IMR-90 (cell line): ENCODE data around the gene NMRAL1. TPM values are rescaled to one million over a fixed set of nuclear protein-coding genes. Genes with fewer than 3 reads are reported as not detected.

Experiments
- ATAC-seq: fragments of 200-7000 bp; cut with Tn5 transposase; 2 replicates; pipeline ENCODE4 v1.9.1; 2020; ENCODE audit warnings: low read depth, mild to moderate bottlenecking, moderate library complexity
- BruUV-seq: library from RNA; stranded (reverse); fragments of 400-500 nt; replicated peaks from 2 replicates; lab custom pipeline; 2021; lab: Mats Ljungman, UMichigan
- CTCF ChIA-PET: fragments of 300-600 bp; formaldehyde crosslinking; extraction: SDS; loops from one replicate; lab custom pipeline; 2021; ENCODE audit warnings: antibody characterized with exemption; lab: Yijun Ruan, JAX
- POLR2A ChIA-PET: fragments of 300-600 bp; sonication (Branson Sonifier 250); formaldehyde crosslinking; loops from one replicate; lab custom pipeline; 2022; ENCODE audit warnings: antibody characterized with exemption; ENCODE audit not compliant: unreplicated experiment; lab: Charles Lee
- DNase-seq: peaks from one replicate; pipeline ENCODE4 v3.0.0; 2013
- H2AFZ ChIP-seq: replicated peaks from 2 replicates; pipeline ENCODE3; 2013; ENCODE audit warnings: low read length, mild to moderate bottlenecking; ENCODE audit not compliant: poor library complexity
- H2AK5ac ChIP-seq: 2 replicates; pipeline ENCODE4 v1.6.1; 2013; ENCODE audit warnings: low read depth, low read length, inconsistent platforms
- H2AK9ac ChIP-seq: replicated peaks from 2 replicates; pipeline ENCODE3; 2013; ENCODE audit warnings: mild to moderate bottlenecking, low read depth, low read length, moderate library complexity; ENCODE audit not compliant: poor library complexity
- H2BK120ac ChIP-seq: 2 replicates; pipeline ENCODE4 v1.6.1; 2013; ENCODE audit warnings: low read depth, low read length, inconsistent platforms
- H2BK15ac ChIP-seq: 3 replicates; pipeline ENCODE4 v1.6.1; 2013; ENCODE audit warnings: low read depth, low read length, inconsistent platforms
- H2BK20ac ChIP-seq: 2 replicates; pipeline ENCODE4 v1.6.1; 2013; ENCODE audit warnings: low read depth, mild to moderate bottlenecking, inconsistent platforms, low read length, moderate library complexity
- H2BK5ac ChIP-seq: 2 replicates; pipeline ENCODE4 v1.6.1; 2013; ENCODE audit warnings: mild to moderate bottlenecking, low read depth, low read length, inconsistent platforms; ENCODE audit not compliant: poor library complexity, severe bottlenecking
- H3K14ac ChIP-seq: replicated peaks from 2 replicates; pipeline ENCODE4 v1.6.1; 2013; ENCODE audit warnings: low read depth, low read length, inconsistent platforms
- H3K18ac ChIP-seq: 2 replicates; pipeline ENCODE4 v1.6.1; 2013; ENCODE audit warnings: low read depth, low read length, control low read depth
- H3K23ac ChIP-seq: 2 replicates; pipeline ENCODE4 v1.6.1; 2013; ENCODE audit warnings: low read depth, low read length, inconsistent platforms
- H3K27ac ChIP-seq: 2 replicates; pipeline ENCODE4 v1.5.1; 2013; ENCODE audit warnings: mild to moderate bottlenecking, control low read depth, low read length; ENCODE audit not compliant: insufficient read depth
- H3K27me3 ChIP-seq: 2 replicates; pipeline ENCODE4 v1.6.1; 2013; ENCODE audit warnings: low read length; ENCODE audit not compliant: control insufficient read depth, insufficient read depth
- H3K36me3 ChIP-seq: 2 replicates; pipeline ENCODE4 v1.6.1; 2013; ENCODE audit warnings: low read length, mixed read lengths; ENCODE audit not compliant: control insufficient read depth, insufficient read depth
- H3K4ac ChIP-seq: 2 replicates; pipeline ENCODE4 v1.6.1; 2013; ENCODE audit warnings: low read depth, low read length, inconsistent platforms
- H3K4me1 ChIP-seq: 2 replicates; pipeline ENCODE4 v1.6.1; 2013; ENCODE audit warnings: low read length, mixed read lengths; ENCODE audit not compliant: control insufficient read depth, insufficient read depth
- H3K4me2 ChIP-seq: 2 replicates; pipeline ENCODE4 v1.6.1; 2013; ENCODE audit warnings: low read depth, mild to moderate bottlenecking, control low read depth, low read length, moderate library complexity
- H3K4me3 ChIP-seq: 2 replicates; pipeline ENCODE4 v1.5.1; 2013; ENCODE audit warnings: low read depth, mild to moderate bottlenecking, control low read depth, low read length, moderate library complexity; ENCODE audit not compliant: insufficient read depth
- H3K56ac ChIP-seq: 2 replicates; pipeline ENCODE4 v1.6.1; 2013; ENCODE audit warnings: low read length, inconsistent platforms; ENCODE audit not compliant: insufficient read depth; ENCODE audit errors: extremely low read depth
- H3K79me1 ChIP-seq, 2 experiments: 2 replicates each; pipeline ENCODE4 v1.6.1; 2013; ENCODE audit warnings: low read length in 2 of 2, inconsistent platforms in 1 of 2, low read depth in 1 of 2
- H3K9ac ChIP-seq: 2 replicates; pipeline ENCODE4 v1.6.1; 2013; ENCODE audit warnings: low read depth, low read length, control low read depth
- H3K9me1 ChIP-seq: 2 replicates; pipeline ENCODE4 v1.6.1; 2013; ENCODE audit warnings: low read length, inconsistent platforms; ENCODE audit not compliant: insufficient read depth
- H3K9me3 ChIP-seq: 2 replicates; pipeline ENCODE4 v1.6.1; 2013; ENCODE audit warnings: low read length; ENCODE audit not compliant: control insufficient read depth, insufficient read depth
- H4K20me1 ChIP-seq: 2 replicates; pipeline ENCODE4 v1.6.1; 2013; ENCODE audit warnings: low read length, inconsistent platforms; ENCODE audit not compliant: insufficient read depth
- H4K5ac ChIP-seq: 2 replicates; pipeline ENCODE4 v1.6.1; 2013; ENCODE audit warnings: mild to moderate bottlenecking, low read depth, low read length, control low read depth
- H4K8ac ChIP-seq, 2 experiments: 2 replicates each; pipeline ENCODE4 v1.6.1; 2013; ENCODE audit warnings: low read depth in 2 of 2, low read length in 2 of 2, control low read depth in 1 of 2, inconsistent platforms in 1 of 2
- H4K91ac ChIP-seq: 2 replicates; pipeline ENCODE4 v1.6.1; 2013; ENCODE audit warnings: low read depth, low read length, inconsistent platforms; ENCODE audit not compliant: insufficient read depth
- BHLHE40 ChIP-seq: fragments of 150-350 bp; IDR thresholded peaks from 2 replicates; pipeline ENCODE4 v1.6.1; 2016; ENCODE audit warnings: mild to moderate bottlenecking, low read depth, low read length
- CEBPB ChIP-seq: IDR thresholded peaks from 2 replicates; pipeline ENCODE4 v1.6.1; 2012; ENCODE audit warnings: low read depth, low read length, improper control_type of control experiment
- CHD1 ChIP-seq: IDR thresholded peaks from 2 replicates; pipeline ENCODE4 v1.6.1; 2012; ENCODE audit warnings: low read depth, low read length, improper control_type of control experiment
- FOS ChIP-seq: fragments of 150-350 bp; IDR thresholded peaks from 2 replicates; pipeline ENCODE4 v1.6.1; 2016; ENCODE audit warnings: low read depth, low read length
- NFE2L2 ChIP-seq: fragments of 150-350 bp; IDR thresholded peaks from 2 replicates; pipeline ENCODE4 v1.6.1; 2016; ENCODE audit warnings: low read depth, mild to moderate bottlenecking, low read length
- POLR2A ChIP-seq: IDR thresholded peaks from 2 replicates; pipeline ENCODE4 v1.6.1; 2012; ENCODE audit warnings: mild to moderate bottlenecking, low read depth, low read length
- RFX5 ChIP-seq: IDR thresholded peaks from 2 replicates; pipeline ENCODE4 v1.8.0; 2012; ENCODE audit warnings: low read depth, mild to moderate bottlenecking, low read length, moderate library complexity
- WGBS, 2 experiments: methylation state at CpG; one replicate each; pipeline versions ENCODE4 v1.1.5 to v1.1.7; 2013; ENCODE audit warnings: missing lambda C conversion rate in 2 of 2; ENCODE audit not compliant: insufficient read length in 1 of 2; ENCODE audit errors: extremely low coverage in 2 of 2; 5-methylcytosine and 5-hydroxymethylcytosine counted together
- dilution Hi-C: fragments of 300-500 bp; cut with HindIII; formaldehyde crosslinking; loops from one replicate; pipeline ENCODE4 v1.14.3; 2018; ENCODE audit warnings: low sequenced_read_pairs; ENCODE audit not compliant: unreplicated experiment
- in situ Hi-C: fragments of 300-500 bp; cut with MboI; formaldehyde crosslinking; loops from 3 replicates; pipeline ENCODE4 v1.14.3; 2019; ENCODE audit warnings: low sequenced_read_pairs, inconsistent platforms, mixed read lengths
- intact Hi-C: fragments of 100-400 bp; cut with micrococcal nuclease; formaldehyde crosslinking; loops from 2 replicates; pipeline ENCODE4 v1.10.0; 2022
- polyA plus RNA-seq, 3 experiments: library from polyadenylated mRNA; depleted of rRNA; stranded (reverse); fragments of >200 nt; gene quantifications; 2 replicates each; pipeline ENCODE4 v1.2.3, GENCODE V29; 2012; ENCODE audit warnings: low replicate concordance in 1 of 3
- total RNA-seq: library from RNA; depleted of rRNA; stranded (reverse); fragments of >200 nt; gene quantifications from 2 replicates; pipeline ENCODE4 v1.2.3, GENCODE V29; 2012
- TF ChIP-seq, protein P1 (sequence below): fragments of 150-350 bp; IDR thresholded peaks from 2 replicates; pipeline ENCODE4 v1.6.1; 2016; ENCODE audit warnings: low read depth, mild to moderate bottlenecking, low read length, moderate library complexity, borderline replicate concordance
- TF ChIP-seq, protein P2 (sequence below): fragments of 150-350 bp; IDR thresholded peaks from 2 replicates; pipeline ENCODE4 v1.6.1; 2017; ENCODE audit warnings: mild to moderate bottlenecking, antibody characterized with exemption, low read length, low read depth
- TF ChIP-seq, protein P3 (sequence below): conservative IDR thresholded peaks from 2 replicates; pipeline ENCODE4 v1.5.1; 2012; ENCODE audit warnings: mild to moderate bottlenecking, low read depth, low read length, improper control_type of control experiment

The NMRAL1 gene
- total and polyA plus RNA-seq, 2 of the 4 experiments (the other 2 are of a cell fraction), result 48.6 to 67.6 TPM

DNA sequence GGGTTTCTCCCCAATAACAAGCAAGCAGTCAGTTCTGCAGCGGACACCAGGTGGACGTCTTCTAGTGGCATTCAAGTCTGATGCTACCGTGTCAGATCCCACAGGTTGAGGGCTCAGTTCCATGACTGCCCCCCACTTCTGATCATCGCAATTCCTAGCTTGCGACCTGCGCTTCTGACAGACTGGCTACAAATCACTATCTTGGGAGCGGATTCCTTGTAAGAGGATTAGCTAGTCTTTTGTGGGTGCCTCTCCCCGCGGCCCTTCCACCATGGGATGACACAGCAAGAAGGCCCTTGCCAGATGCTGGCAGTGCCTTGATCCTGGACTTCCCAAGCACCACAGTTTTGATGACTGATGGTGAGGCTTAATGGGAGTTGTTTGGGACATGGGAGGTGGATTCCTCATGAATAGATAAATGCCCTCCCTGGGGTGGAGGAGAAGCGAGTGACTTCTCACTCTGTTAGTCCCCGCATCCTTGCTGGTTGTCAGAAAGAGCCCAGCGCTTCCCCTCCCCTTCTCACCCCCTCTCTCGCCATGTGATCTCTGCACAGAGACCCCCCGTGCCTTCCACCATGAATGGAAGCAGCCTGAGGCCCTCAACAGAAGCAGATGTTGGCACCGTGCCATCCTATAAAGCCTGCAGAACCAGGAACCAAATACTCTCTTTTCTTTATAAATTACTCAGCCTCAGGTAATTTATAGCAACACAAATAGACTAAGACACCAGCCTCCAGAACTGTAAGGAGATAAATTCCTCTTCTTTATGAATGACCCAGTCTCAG is 45.0 kb upstream of the NMRAL1 start:
- dilution Hi-C loops (no loop called here), intact Hi-C loops (loop anchor here (10.0 kb wide), 1 partner anchor 435 kb away; the partner anchor contains the start of gene SEC14L5), in situ Hi-C loops (loop anchor here (25.0 kb wide), 1 partner anchor 443 kb away; the partner anchor contains the start of gene SEC14L5)
- WGBS, 2 experiments, result 73% methylated on average over 6 of the region's 15 CpGs; no CpG with 5 or more reads in 1 of the 2 experiments
- no peak overlapping the region for H2AK5ac ChIP-seq
- no peak overlapping the region for H3K4ac ChIP-seq
- H3K56ac ChIP-seq, result no peak overlapping the region
- no peak overlapping the region for H2BK20ac ChIP-seq
- H3K9ac ChIP-seq, result no peak overlapping the region
- no peaks in the 10 kb centered on the region for H3K9me3 ChIP-seq
- ChIA-PET CTCF (no interaction called here), POLR2A (no interaction called here)
- H3K4me1 ChIP-seq, result peaks cover 7% of the 10 kb centered on the region
- H2AFZ ChIP-seq, result no peak overlapping the region
- H4K8ac ChIP-seq, result no peak overlapping the region
- peaks cover 8% of the 10 kb centered on the region for H3K9me1 ChIP-seq
- H3K27ac ChIP-seq, result no peak overlapping the region
- peaks cover 15 to 48% of the 10 kb centered on the region in 2 experiments for H3K79me1 ChIP-seq
- no peak overlapping the region for H2AK9ac ChIP-seq
- H4K5ac ChIP-seq, result no peak overlapping the region
- no peak overlapping the region for H3K23ac ChIP-seq
- H3K27me3 ChIP-seq, result no peaks in the 10 kb centered on the region
- no peak overlapping the region for H3K18ac ChIP-seq
- H3K14ac ChIP-seq, result no peak overlapping the region
- no peaks in the 10 kb centered on the region for H3K36me3 ChIP-seq
- no peak overlapping the region for H2BK120ac ChIP-seq
- ATAC-seq (no peak), DNase-seq (no peak)
- TF ChIP-seq CEBPB (no peak), BHLHE40 (no peak), POLR2A (no peak), FOS (no peak), CHD1 (no peak), NFE2L2 (no peak), RFX5 (no peak)
- TF ChIP-seq, protein P1, sequence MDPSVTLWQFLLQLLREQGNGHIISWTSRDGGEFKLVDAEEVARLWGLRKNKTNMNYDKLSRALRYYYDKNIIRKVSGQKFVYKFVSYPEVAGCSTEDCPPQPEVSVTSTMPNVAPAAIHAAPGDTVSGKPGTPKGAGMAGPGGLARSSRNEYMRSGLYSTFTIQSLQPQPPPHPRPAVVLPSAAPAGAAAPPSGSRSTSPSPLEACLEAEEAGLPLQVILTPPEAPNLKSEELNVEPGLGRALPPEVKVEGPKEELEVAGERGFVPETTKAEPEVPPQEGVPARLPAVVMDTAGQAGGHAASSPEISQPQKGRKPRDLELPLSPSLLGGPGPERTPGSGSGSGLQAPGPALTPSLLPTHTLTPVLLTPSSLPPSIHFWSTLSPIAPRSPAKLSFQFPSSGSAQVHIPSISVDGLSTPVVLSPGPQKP, result no peak
- TF ChIP-seq, protein P2, sequence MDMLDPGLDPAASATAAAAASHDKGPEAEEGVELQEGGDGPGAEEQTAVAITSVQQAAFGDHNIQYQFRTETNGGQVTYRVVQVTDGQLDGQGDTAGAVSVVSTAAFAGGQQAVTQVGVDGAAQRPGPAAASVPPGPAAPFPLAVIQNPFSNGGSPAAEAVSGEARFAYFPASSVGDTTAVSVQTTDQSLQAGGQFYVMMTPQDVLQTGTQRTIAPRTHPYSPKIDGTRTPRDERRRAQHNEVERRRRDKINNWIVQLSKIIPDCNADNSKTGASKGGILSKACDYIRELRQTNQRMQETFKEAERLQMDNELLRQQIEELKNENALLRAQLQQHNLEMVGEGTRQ, result no peak
- TF ChIP-seq, protein P3, sequence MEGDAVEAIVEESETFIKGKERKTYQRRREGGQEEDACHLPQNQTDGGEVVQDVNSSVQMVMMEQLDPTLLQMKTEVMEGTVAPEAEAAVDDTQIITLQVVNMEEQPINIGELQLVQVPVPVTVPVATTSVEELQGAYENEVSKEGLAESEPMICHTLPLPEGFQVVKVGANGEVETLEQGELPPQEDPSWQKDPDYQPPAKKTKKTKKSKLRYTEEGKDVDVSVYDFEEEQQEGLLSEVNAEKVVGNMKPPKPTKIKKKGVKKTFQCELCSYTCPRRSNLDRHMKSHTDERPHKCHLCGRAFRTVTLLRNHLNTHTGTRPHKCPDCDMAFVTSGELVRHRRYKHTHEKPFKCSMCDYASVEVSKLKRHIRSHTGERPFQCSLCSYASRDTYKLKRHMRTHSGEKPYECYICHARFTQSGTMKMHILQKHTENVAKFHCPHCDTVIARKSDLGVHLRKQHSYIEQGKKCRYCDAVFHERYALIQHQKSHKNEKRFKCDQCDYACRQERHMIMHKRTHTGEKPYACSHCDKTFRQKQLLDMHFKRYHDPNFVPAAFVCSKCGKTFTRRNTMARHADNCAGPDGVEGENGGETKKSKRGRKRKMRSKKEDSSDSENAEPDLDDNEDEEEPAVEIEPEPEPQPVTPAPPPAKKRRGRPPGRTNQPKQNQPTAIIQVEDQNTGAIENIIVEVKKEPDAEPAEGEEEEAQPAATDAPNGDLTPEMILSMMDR, result no peak
- H4K20me1 ChIP-seq, result peaks cover 11% of the 10 kb centered on the region; the same call in 1 of the 2 replicates
- H2BK5ac ChIP-seq, result no peak overlapping the region
- no peak overlapping the region for H3K4me3 ChIP-seq
- BruUV-seq, result no TSS peak
- no peak overlapping the region for H3K4me2 ChIP-seq
- H4K91ac ChIP-seq, result no peak overlapping the region
- H2BK15ac ChIP-seq, result no peak overlapping the region
